GM21576 (cell line): ENCODE measurements around the gene GPRC5C.

ENCODE experiments used
- ATAC-seq: cut with Tn5 transposase; IDR thresholded peaks from one replicate; pipeline ENCODE4 v1.9.1; 2021; ENCODE audit warnings: mild to moderate bottlenecking, moderate library complexity; ENCODE audit not compliant: unreplicated experiment

GPRC5C gene

GRCh38 chr17:74431568-74432423, at the start of gene GPRC5C:
Gene GPRC5C, plus strand, starts transcription at chr17:74432088. Its CDS starts 7,689 bp downstream, at chr17:74439777.
- ATAC-seq: no peak

GRCh38 chr17:74383141-74383540, 48.7 kb upstream of the GPRC5C start:
- ATAC-seq: no peak

GRCh38 chr17:74385201-74385600, 46.7 kb upstream of the GPRC5C start:
- no peak for ATAC-seq

- ATAC-seq: no peak
Observed at GRCh38 chr17:74386386-74386785, 45.5 kb upstream of the GPRC5C start.

- no peak for ATAC-seq
Observed at GRCh38 chr17:74387365-74388218, 44.3 kb upstream of the GPRC5C start.

GRCh38 chr17:74389084-74389753, 42.7 kb upstream of the GPRC5C start:
- no peak for ATAC-seq

- no peak for ATAC-seq
Observed at GRCh38 chr17:74389937-74390679, 41.8 kb upstream of the GPRC5C start.

GRCh38 chr17:74390680-74391653, 40.9 kb upstream of the GPRC5C start:
- ATAC-seq: no peak

- no peak for ATAC-seq
Observed at GRCh38 chr17:74391771-74392170, 40.1 kb upstream of the GPRC5C start.

GRCh38 chr17:74392848-74393247, 39.0 kb upstream of the GPRC5C start:
- no peak for ATAC-seq

- ATAC-seq: no peak
Observed at GRCh38 chr17:74393346-74393942, 38.4 kb upstream of the GPRC5C start.

- no peak for ATAC-seq
Observed at GRCh38 chr17:74394275-74394950, 37.5 kb upstream of the GPRC5C start.

- ATAC-seq: no peak
Observed at GRCh38 chr17:74394977-74395376, 36.9 kb upstream of the GPRC5C start.

- ATAC-seq: no peak
Observed at GRCh38 chr17:74396567-74396966, 35.3 kb upstream of the GPRC5C start.

- no peak for ATAC-seq
Observed at GRCh38 chr17:74402048-74402447, 29.8 kb upstream of the GPRC5C start.

GRCh38 chr17:74403512-74404137, 28.3 kb upstream of the GPRC5C start:
- ATAC-seq: no peak

GRCh38 chr17:74404218-74404617, 27.7 kb upstream of the GPRC5C start:
- no peak for ATAC-seq

GRCh38 chr17:74404789-74405188, 27.1 kb upstream of the GPRC5C start:
- no peak for ATAC-seq
